K562 (cell line): ENCODE data around the gene ARID4B. TPM values are rescaled to one million over a fixed set of nuclear protein-coding genes. Genes with fewer than 3 reads are reported as not detected.

Experiments used
- ASH1L ChIP-seq: fragments of 450-650 bp; IDR thresholded peaks from 2 replicates; pipeline ENCODE4 v1.6.1; 2018; ENCODE audit warnings: borderline replicate concordance, mild to moderate bottlenecking, low read depth; ENCODE audit not compliant: partially characterized antibody
- CC2D1A ChIP-seq: fragments of 450-650 bp; IDR thresholded peaks from 2 replicates; pipeline ENCODE4 v1.6.1; 2017; ENCODE audit warnings: mild to moderate bottlenecking
- FOXA1 ChIP-seq: fragments of 450-650 bp; IDR thresholded peaks from 2 replicates; pipeline ENCODE4 v1.6.1; 2016; ENCODE audit warnings: mild to moderate bottlenecking, borderline replicate concordance
- KAT7 ChIP-seq: sonication (generic); formaldehyde crosslinking; IDR thresholded peaks from 2 replicates; pipeline ENCODE4 v1.8.0; 2022; ENCODE audit warnings: missing genetic modification reagents, mild to moderate bottlenecking, borderline replicate concordance
- MYBL2 ChIP-seq, 2 experiments: fragments of 450-650 bp in 1 of 2; sonication (generic) in 1 of 2; formaldehyde crosslinking in 1 of 2; IDR thresholded peaks; 2 replicates each; pipeline versions ENCODE4 v1.6.1 to v1.8.1; 2017 to 2022; ENCODE audit warnings: borderline replicate concordance in 1 of 2, inconsistent platforms in 1 of 2, low read depth in 1 of 2, mild to moderate bottlenecking in 1 of 2, missing genetic modification reagents in 1 of 2, moderate library complexity in 1 of 2
- PRMT5 ChIP-seq: sonication (generic); formaldehyde crosslinking; IDR thresholded peaks from 2 replicates; pipeline ENCODE4 v1.5.0; 2020; ENCODE audit warnings: missing genetic modification reagents
- STAG1 ChIP-seq: sonication (generic); formaldehyde crosslinking; IDR thresholded peaks from 2 replicates; pipeline ENCODE4 v1.5.0; 2020; ENCODE audit warnings: missing genetic modification reagents, borderline replicate concordance
- ZBTB17 ChIP-seq: fragments of 450-650 bp; formaldehyde crosslinking; IDR thresholded peaks from 2 replicates; pipeline ENCODE4 v1.4.0; 2020; ENCODE audit warnings: mild to moderate bottlenecking
- ZNF263 ChIP-seq: sonication (generic); formaldehyde crosslinking; IDR thresholded peaks from 2 replicates; pipeline ENCODE4 v1.8.0; 2022; ENCODE audit warnings: mild to moderate bottlenecking, missing genetic modification reagents, borderline replicate concordance
- ZNF3 ChIP-seq: fragments of 250-450 bp; sonication (Bioruptor Pico); IDR thresholded peaks from 2 replicates; pipeline ENCODE4 v1.5.0; 2021; ENCODE audit warnings: mild to moderate bottlenecking, moderate library complexity
- polyA plus RNA-seq, 8 experiments: library from polyadenylated mRNA; depleted of rRNA in 4 of 8; stranded (reverse) in 5 of 8; unstranded in 3 of 8; fragments of >200 nt; fragmentation: Nextera tagmentation in 2 of 8; fragmentation: Illumina TruSeq in 1 of 8; extraction: Ambion mirVana in 2 of 8; extraction: Trizol in 1 of 8; gene quantifications; 2 replicates each; pipeline versions ENCODE4 v1.2.1 to v1.2.3, GENCODE V29; 2011 to 2014; ENCODE audit warnings: inconsistent platforms in 1 of 8, missing spikeins in 1 of 8
- total RNA-seq, 7 experiments: library from RNA; depleted of rRNA in 6 of 7; stranded (reverse); fragments of >200 nt in 6 of 7; fragmentation: Illumina TruSeq in 2 of 7; extraction: Trizol in 2 of 7; gene quantifications; 2 replicates each; pipeline versions ENCODE4 v1.2.1 to v1.2.3, GENCODE V29; 2011 to 2021; ENCODE audit warnings: low replicate concordance in 1 of 7
- TF ChIP-seq, protein P1 (sequence below): sonication (generic); formaldehyde crosslinking; IDR thresholded peaks from 2 replicates; pipeline ENCODE4 v1.8.1; 2023; ENCODE audit warnings: mild to moderate bottlenecking, missing genetic modification reagents
- TF ChIP-seq, protein P2 (sequence below): fragments of 250-450 bp; sonication (Bioruptor Pico); IDR thresholded peaks from 2 replicates; pipeline ENCODE4 v1.5.1; 2021; ENCODE audit warnings: mild to moderate bottlenecking
- TF ChIP-seq, protein P3 (sequence below): fragments of 450-650 bp; conservative IDR thresholded peaks from 2 replicates; pipeline ENCODE4 v1.6.1; 2016; ENCODE audit warnings: missing genetic modification characterization, low read depth, mild to moderate bottlenecking, control low read depth, missing compliant biosample characterization
- TF ChIP-seq, protein P4 (sequence below), 2 experiments: fragments of 450-650 bp in 1 of 2; sonication (generic) in 1 of 2; formaldehyde crosslinking in 1 of 2; IDR thresholded peaks in 1 of 2; conservative IDR thresholded peaks in 1 of 2; 2 replicates each; pipeline versions ENCODE4 v1.6.1 to v1.8.1; 2016 to 2023; ENCODE audit warnings: mild to moderate bottlenecking in 2 of 2, moderate library complexity in 2 of 2, inconsistent platforms in 1 of 2, missing genetic modification reagents in 1 of 2
- TF ChIP-seq, protein P5 (sequence below): fragments of 250-450 bp; sonication (Bioruptor Pico); IDR thresholded peaks from 2 replicates; pipeline ENCODE4 v1.5.0; 2021
- TF ChIP-seq, protein P6 (sequence below): fragments of 450-650 bp; formaldehyde crosslinking; IDR thresholded peaks from 2 replicates; pipeline ENCODE4 v1.4.0; 2022; ENCODE audit warnings: missing genetic modification characterization
- TF ChIP-seq, protein P7 (sequence below): fragments of 450-650 bp; IDR thresholded peaks from 2 replicates; pipeline ENCODE4 v1.6.1; 2018; ENCODE audit warnings: mild to moderate bottlenecking, low read depth; ENCODE audit not compliant: partially characterized antibody

Gene ARID4B
- total and polyA plus RNA-seq, 9 of the 15 experiments (the other 6 are each of a cell fraction or from before 2014, with no cell fraction given) = 8.4 to 38.9 (median 18.5) TPM

DNA sequence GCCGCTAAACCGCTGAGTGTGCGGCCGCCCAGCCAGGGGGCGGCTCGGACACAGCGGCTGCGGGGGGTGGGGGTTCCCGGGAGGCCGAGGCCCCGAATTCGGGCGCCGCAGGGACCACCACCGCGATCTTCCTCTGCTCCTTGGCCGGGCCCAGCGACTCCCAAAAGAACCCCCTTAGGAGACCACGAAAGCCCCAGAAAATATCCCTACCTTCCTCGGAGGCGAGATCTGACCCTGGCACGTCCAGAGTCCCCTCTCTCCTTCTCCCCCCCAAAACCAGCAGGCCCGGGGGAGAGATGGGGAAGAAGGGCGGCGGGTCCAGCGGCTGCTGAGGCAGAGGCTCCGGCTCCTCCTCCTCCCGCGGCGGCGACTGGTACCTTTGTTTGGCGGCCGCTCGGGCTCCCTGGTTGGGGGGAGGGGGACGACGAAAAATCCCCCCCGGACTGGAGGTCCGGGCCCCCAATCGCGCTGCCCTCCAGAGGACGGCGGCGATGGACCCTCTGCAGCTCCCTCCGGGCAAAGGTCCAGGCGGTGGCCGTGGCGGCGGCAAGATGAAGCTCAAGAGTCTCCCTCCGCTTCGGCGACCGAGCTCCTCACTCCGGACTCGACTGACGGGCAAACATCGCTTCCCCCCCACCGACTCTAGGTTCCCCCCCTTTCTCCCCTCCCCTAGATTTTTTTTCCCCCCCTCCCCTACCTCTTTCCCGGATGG, at the start of gene ARID4B (continued):
- TF ChIP-seq, protein P1, sequence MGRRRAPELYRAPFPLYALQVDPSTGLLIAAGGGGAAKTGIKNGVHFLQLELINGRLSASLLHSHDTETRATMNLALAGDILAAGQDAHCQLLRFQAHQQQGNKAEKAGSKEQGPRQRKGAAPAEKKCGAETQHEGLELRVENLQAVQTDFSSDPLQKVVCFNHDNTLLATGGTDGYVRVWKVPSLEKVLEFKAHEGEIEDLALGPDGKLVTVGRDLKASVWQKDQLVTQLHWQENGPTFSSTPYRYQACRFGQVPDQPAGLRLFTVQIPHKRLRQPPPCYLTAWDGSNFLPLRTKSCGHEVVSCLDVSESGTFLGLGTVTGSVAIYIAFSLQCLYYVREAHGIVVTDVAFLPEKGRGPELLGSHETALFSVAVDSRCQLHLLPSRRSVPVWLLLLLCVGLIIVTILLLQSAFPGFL (CRISPR knock-in tag) = no peak
- TF ChIP-seq ZBTB17 (0 out of 2 replicates have a peak, but pooled peaks have one; percentile 38), KAT7 (no peak), PRMT5 (CRISPR knock-in tag) (no peak), CC2D1A (no peak), ZNF263 (peak; percentile 79), STAG1 (no peak), ASH1L (no peak), ZNF3 (CRISPR knock-in tag) (no peak), FOXA1 (no peak), MYBL2 (IDR thresholded peaks at IDR 0.05; ENCODE audit: low read depth) (no peak), MYBL2 (CRISPR knock-in tag; IDR thresholded peaks at IDR 0.05; ENCODE audit: borderline replicate concordance) (no peak)
- TF ChIP-seq, protein P2, sequence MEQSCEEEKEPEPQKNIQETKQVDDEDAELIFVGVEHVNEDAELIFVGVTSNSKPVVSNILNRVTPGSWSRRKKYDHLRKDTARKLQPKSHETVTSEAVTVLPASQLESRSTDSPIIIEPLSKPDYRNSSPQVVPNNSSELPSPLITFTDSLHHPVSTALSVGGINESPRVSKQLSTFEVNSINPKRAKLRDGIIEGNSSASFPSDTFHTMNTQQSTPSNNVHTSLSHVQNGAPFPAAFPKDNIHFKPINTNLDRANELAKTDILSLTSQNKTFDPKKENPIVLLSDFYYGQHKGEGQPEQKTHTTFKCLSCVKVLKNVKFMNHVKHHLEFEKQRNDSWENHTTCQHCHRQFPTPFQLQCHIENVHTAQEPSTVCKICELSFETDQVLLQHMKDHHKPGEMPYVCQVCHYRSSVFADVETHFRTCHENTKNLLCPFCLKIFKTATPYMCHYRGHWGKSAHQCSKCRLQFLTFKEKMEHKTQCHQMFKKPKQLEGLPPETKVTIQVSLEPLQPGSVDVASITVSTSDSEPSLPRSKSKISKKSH (CRISPR knock-in tag) = no peak
- TF ChIP-seq, protein P3, sequence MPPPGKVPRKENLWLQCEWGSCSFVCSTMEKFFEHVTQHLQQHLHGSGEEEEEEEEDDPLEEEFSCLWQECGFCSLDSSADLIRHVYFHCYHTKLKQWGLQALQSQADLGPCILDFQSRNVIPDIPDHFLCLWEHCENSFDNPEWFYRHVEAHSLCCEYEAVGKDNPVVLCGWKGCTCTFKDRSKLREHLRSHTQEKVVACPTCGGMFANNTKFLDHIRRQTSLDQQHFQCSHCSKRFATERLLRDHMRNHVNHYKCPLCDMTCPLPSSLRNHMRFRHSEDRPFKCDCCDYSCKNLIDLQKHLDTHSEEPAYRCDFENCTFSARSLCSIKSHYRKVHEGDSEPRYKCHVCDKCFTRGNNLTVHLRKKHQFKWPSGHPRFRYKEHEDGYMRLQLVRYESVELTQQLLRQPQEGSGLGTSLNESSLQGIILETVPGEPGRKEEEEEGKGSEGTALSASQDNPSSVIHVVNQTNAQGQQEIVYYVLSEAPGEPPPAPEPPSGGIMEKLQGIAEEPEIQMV (tag) = no peak
- TF ChIP-seq, protein P4, sequence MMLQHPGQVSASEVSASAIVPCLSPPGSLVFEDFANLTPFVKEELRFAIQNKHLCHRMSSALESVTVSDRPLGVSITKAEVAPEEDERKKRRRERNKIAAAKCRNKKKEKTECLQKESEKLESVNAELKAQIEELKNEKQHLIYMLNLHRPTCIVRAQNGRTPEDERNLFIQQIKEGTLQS (IDR thresholded peaks at IDR 0.05) = no peak
- TF ChIP-seq, protein P4 (CRISPR knock-in tag; conservative IDR thresholded peaks at IDR 0.05) = no peak
- TF ChIP-seq, protein P5, sequence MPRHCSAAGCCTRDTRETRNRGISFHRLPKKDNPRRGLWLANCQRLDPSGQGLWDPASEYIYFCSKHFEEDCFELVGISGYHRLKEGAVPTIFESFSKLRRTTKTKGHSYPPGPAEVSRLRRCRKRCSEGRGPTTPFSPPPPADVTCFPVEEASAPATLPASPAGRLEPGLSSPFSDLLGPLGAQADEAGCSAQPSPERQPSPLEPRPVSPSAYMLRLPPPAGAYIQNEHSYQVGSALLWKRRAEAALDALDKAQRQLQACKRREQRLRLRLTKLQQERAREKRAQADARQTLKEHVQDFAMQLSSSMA (CRISPR knock-in tag) = no peak
- TF ChIP-seq, protein P6, sequence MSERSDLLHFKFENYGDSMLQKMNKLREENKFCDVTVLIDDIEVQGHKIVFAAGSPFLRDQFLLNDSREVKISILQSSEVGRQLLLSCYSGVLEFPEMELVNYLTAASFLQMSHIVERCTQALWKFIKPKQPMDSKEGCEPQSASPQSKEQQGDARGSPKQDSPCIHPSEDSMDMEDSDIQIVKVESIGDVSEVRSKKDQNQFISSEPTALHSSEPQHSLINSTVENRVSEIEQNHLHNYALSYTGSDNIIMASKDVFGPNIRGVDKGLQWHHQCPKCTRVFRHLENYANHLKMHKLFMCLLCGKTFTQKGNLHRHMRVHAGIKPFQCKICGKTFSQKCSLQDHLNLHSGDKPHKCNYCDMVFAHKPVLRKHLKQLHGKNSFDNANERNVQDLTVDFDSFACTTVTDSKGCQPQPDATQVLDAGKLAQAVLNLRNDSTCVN = no peak
- TF ChIP-seq, protein P7, sequence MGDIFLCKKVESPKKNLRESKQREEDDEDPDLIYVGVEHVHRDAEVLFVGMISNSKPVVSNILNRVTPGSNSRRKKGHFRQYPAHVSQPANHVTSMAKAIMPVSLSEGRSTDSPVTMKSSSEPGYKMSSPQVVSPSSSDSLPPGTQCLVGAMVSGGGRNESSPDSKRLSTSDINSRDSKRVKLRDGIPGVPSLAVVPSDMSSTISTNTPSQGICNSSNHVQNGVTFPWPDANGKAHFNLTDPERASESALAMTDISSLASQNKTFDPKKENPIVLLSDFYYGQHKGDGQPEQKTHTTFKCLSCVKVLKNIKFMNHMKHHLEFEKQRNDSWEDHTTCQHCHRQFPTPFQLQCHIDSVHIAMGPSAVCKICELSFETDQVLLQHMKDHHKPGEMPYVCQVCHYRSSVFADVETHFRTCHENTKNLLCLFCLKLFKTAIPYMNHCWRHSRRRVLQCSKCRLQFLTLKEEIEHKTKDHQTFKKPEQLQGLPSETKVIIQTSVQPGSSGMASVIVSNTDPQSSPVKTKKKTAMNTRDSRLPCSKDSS = no peak
